AG04450 (cell line): ENCODE data around the gene THADA. TPM values are rescaled to one million over a fixed set of nuclear protein-coding genes. Genes with fewer than 3 reads are reported as not detected.

Source experiments
- CTCF ChIA-PET: fragments of 300-600, 350-600 bp; formaldehyde crosslinking; extraction: SDS; loops from one replicate; lab custom pipeline; 2022; ENCODE audit warnings: antibody characterized with exemption, inconsistent platforms; lab: Charles Lee
- POLR2A ChIA-PET: fragments of 350-600 bp; formaldehyde crosslinking; extraction: SDS; loops from one replicate; lab custom pipeline; 2021; ENCODE audit warnings: antibody characterized with exemption, inconsistent platforms; lab: Yijun Ruan, JAX
- DNase-seq: peaks from one replicate; pipeline ENCODE4 v3.0.0-alpha.2; 2011; ENCODE audit warnings: low read depth, low spot score
- H3K27ac ChIP-seq: one replicate; pipeline ENCODE4 v1.5.1; 2012; ENCODE audit warnings: low read depth, low read length, control low read depth
- H3K27me3 ChIP-seq: one replicate; pipeline ENCODE4 v1.6.0; 2012; ENCODE audit warnings: low read length; ENCODE audit not compliant: control insufficient read depth, insufficient read depth
- H3K4me3 ChIP-seq: 2 replicates; pipeline ENCODE4 v1.5.1; 2011; ENCODE audit warnings: mild to moderate bottlenecking, low read depth, low read length, control low read depth
- H3K9me3 ChIP-seq: 2 replicates; pipeline ENCODE4 v1.5.1; 2012; ENCODE audit warnings: low read length; ENCODE audit not compliant: control insufficient read depth, insufficient read depth
- polyA plus RNA-seq: library from polyadenylated mRNA; depleted of rRNA; stranded (reverse); fragments of >200 nt; gene quantifications from 2 replicates; pipeline ENCODE4 v1.2.3, GENCODE V29; 2011
- TF ChIP-seq, protein P1 (sequence below): IDR thresholded peaks from 2 replicates; pipeline ENCODE4 v1.5.1; 2011; ENCODE audit warnings: low read depth, low read length, control low read depth, inconsistent platforms

Gene THADA
- polyA plus RNA-seq, 1 experiment = 15.0 TPM

- DNase-seq = no peak
- no peaks in the 10 kb centered on the region for H3K27me3 ChIP-seq
- POLR2A ChIA-PET = no interaction called here
- TF ChIP-seq, protein P1, sequence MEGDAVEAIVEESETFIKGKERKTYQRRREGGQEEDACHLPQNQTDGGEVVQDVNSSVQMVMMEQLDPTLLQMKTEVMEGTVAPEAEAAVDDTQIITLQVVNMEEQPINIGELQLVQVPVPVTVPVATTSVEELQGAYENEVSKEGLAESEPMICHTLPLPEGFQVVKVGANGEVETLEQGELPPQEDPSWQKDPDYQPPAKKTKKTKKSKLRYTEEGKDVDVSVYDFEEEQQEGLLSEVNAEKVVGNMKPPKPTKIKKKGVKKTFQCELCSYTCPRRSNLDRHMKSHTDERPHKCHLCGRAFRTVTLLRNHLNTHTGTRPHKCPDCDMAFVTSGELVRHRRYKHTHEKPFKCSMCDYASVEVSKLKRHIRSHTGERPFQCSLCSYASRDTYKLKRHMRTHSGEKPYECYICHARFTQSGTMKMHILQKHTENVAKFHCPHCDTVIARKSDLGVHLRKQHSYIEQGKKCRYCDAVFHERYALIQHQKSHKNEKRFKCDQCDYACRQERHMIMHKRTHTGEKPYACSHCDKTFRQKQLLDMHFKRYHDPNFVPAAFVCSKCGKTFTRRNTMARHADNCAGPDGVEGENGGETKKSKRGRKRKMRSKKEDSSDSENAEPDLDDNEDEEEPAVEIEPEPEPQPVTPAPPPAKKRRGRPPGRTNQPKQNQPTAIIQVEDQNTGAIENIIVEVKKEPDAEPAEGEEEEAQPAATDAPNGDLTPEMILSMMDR = no peak
- no peak overlapping the region for H3K4me3 ChIP-seq
- CTCF ChIA-PET = no interaction called here
- no peaks in the 10 kb centered on the region for H3K9me3 ChIP-seq
- H3K27ac ChIP-seq = no peak overlapping the region
Measured at GRCh38 chr2:43438342-43438741, 157.5 kb downstream of the THADA start.

DNA sequence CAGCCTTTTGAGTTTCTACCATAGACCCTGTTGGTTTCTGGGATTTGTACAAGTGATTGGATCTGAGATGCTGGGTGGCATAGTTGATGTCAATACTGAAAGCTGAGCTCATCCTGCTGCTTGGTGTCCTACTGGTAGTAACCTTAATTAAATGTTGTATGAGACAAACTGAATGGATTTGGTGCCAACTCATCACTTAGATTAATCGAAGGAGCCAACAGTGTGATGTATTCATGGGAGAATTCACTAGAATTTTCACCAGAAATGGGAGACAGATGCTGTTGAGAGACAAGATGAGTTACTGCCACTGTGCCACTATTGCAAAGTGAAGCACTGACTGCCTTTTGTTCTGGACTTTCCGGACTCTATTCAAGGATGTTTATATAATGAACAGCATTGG is 158.5 kb downstream of the THADA start:
- ChIA-PET CTCF (no interaction called here), POLR2A (no interaction called here)
- Histone ChIP-seq H3K9me3 (no peaks in the 10 kb centered on the region), H3K27ac (no peak overlapping the region), H3K4me3 (no peak overlapping the region), H3K27me3 (no peaks in the 10 kb centered on the region)
- TF ChIP-seq, protein P1 = no peak
- no peak for DNase-seq

DNA sequence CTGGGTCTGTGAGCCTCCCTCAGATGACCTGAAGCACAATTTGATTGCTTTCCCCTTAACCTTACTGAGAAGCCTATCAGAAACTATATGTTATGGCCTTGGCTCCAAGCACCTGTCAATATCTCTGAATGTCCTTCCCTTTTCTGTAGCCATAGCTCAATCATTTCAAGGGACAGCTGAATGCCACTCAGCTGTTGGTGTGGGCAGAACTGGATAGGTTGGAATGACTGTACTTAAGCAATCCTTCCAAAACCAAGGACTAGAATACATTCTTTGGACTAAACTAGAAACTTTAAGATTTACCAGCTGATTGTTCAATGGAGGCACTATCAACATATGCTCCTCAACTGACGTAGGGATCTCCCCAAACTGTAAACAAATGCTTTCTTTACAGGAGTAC is 159.4 kb downstream of the THADA start:
- POLR2A ChIA-PET = no interaction called here
- Histone ChIP-seq H3K9me3 (no peaks in the 10 kb centered on the region), H3K27ac (no peak overlapping the region), H3K4me3 (no peak overlapping the region), H3K27me3 (no peaks in the 10 kb centered on the region)
- TF ChIP-seq, protein P1 = no peak
- DNase-seq = no peak
- CTCF ChIA-PET = no interaction called here

DNA sequence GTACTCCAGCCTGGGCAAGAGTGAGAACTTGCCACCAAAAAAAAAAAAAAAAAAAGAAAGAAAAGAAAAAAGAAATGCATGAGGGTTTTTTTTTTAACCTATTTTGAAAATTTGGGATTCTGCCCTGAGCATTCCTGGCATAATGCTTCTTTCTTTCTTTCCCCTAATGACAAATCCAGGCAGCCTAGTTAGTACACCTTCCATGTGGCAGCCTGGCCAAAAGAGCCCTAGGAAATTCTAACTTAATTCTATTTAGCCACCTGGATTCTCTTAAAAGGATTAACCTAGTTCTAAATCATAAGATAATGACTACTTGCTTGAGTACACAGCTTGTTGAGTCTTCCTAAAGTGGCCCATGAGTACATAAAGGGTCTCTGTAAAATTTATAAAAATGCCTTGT is 160.1 kb downstream of the THADA start:
- Histone ChIP-seq H3K9me3 (no peaks in the 10 kb centered on the region), H3K27me3 (no peaks in the 10 kb centered on the region), H3K27ac (no peak overlapping the region), H3K4me3 (no peak overlapping the region)
- ChIA-PET CTCF (no interaction called here), POLR2A (no interaction called here)
- TF ChIP-seq, protein P1 = no peak
- DNase-seq = no peak

GRCh38 chr2:43430489-43430888 is 165.3 kb downstream of the THADA start:
- H3K27me3 ChIP-seq = no peaks in the 10 kb centered on the region
- no peak for DNase-seq
- H3K4me3 ChIP-seq = no peak overlapping the region
- TF ChIP-seq, protein P1 = no peak
- ChIA-PET CTCF (no interaction called here), POLR2A (no interaction called here)
- no peak overlapping the region for H3K27ac ChIP-seq
- no peaks in the 10 kb centered on the region for H3K9me3 ChIP-seq
